ENCODE results near the gene PDIA4.

DNA sequence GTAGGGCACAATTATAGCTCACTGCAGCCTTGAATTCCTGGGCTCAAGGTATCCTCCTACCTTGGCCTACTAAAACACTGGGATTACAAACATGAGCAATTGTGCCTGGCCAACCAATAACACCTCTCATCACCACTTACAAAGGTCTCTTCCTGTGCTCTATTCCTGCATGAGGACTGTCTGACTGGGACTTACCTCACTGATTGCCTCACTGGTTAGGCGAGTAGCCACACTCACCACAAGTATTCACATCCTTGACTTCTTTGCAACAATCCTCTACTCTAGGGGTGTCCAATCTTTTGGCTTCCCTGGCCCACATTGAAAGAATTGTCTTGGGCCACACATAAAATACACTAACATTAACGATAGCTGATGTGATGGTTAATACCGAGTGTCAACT, 22.6 kb upstream of the PDIA4 start:
- TF ChIP-seq POLR2AphosphoS5 (IDR thresholded peaks at IDR 0.05; ENCODE audit: low read depth, low read length), result no peak
- TF ChIP-seq EP300 (IDR thresholded peaks at IDR 0.05; ENCODE audit: borderline replicate concordance in 1 of 2, low read depth in 2 of 2, low read length in 2 of 2), result no peak
- no peak for TF ChIP-seq KDM5A (IDR thresholded peaks at IDR 0.05; ENCODE audit: low read length)
